Measurements from ENCODE around the gene PLOD3.

- TF ChIP-seq ZNF274 (IDR thresholded peaks at IDR 0.05; ENCODE audit: low read depth, low read length) (no peak), YY1 (IDR thresholded peaks at IDR 0.05; ENCODE audit: insufficient read depth, insufficient read length) (no peak)
These were observed 14.9 kb upstream of the PLOD3 start for GRCh38 chr7:101232141-101232850.

Measured in NT2/D1 (cell line).